ENCODE data around the gene CCDC159.

CCDC159 gene

DNA sequence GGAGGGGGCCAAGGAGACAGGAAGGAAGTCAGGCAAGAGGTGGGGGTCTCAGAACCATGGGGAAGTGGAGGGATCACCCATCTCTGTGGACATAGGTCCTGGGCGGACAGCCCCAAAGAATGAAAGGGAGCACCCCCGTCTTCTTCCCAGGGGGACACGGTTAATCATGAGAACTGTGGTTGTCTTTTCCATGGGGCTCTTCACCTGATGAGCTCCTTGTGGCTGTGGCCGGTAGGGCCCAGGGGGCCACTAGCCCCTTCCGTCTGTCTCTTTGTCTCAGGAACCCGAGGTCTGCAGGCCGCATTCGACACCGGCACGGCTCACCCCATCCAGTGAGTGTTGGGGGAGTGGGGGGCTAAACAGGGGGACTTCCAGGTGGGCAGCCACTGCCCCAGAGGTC is 17.6 kb downstream of the CCDC159 start:
- Histone ChIP-seq H3K27ac (no peak overlapping the region), H3K36me3 (peaks cover 84% of the 10 kb centered on the region), H3K4me1 (ENCODE audit: control insufficient read depth in 1 of 2, insufficient read depth in 1 of 2, low read depth in 1 of 2, low read length in 1 of 2) (peaks cover 3 to 7% of the 10 kb centered on the region in 2 experiments), H3K4me3 (ENCODE audit: low read depth in 1 of 2, low read length in 1 of 2) (no peak overlapping the region), H3K27me3 (no peaks in the 10 kb centered on the region), H3K9me3 (no peaks in the 10 kb centered on the region)
- TF ChIP-seq, protein P1, sequence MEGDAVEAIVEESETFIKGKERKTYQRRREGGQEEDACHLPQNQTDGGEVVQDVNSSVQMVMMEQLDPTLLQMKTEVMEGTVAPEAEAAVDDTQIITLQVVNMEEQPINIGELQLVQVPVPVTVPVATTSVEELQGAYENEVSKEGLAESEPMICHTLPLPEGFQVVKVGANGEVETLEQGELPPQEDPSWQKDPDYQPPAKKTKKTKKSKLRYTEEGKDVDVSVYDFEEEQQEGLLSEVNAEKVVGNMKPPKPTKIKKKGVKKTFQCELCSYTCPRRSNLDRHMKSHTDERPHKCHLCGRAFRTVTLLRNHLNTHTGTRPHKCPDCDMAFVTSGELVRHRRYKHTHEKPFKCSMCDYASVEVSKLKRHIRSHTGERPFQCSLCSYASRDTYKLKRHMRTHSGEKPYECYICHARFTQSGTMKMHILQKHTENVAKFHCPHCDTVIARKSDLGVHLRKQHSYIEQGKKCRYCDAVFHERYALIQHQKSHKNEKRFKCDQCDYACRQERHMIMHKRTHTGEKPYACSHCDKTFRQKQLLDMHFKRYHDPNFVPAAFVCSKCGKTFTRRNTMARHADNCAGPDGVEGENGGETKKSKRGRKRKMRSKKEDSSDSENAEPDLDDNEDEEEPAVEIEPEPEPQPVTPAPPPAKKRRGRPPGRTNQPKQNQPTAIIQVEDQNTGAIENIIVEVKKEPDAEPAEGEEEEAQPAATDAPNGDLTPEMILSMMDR (IDR thresholded peaks at IDR 0.05): no peak

- H3K27me3 ChIP-seq: no peaks in the 10 kb centered on the region
- H3K4me3 ChIP-seq (ENCODE audit: low read depth in 1 of 2, low read length in 1 of 2): no peak overlapping the region
- peaks cover 79% of the 10 kb centered on the region for H3K36me3 ChIP-seq
- TF ChIP-seq, protein P1 (IDR thresholded peaks at IDR 0.05): no peak
- no peak overlapping the region for H3K27ac ChIP-seq
- H3K9me3 ChIP-seq: no peaks in the 10 kb centered on the region
- H3K4me1 ChIP-seq (ENCODE audit: control insufficient read depth in 1 of 2, insufficient read depth in 1 of 2, low read depth in 1 of 2, low read length in 1 of 2): peaks cover 2 to 3% of the 10 kb centered on the region in 2 experiments
Measured at GRCh38 chr19:11364296-11364904, 18.1 kb downstream of the CCDC159 start.

DNA sequence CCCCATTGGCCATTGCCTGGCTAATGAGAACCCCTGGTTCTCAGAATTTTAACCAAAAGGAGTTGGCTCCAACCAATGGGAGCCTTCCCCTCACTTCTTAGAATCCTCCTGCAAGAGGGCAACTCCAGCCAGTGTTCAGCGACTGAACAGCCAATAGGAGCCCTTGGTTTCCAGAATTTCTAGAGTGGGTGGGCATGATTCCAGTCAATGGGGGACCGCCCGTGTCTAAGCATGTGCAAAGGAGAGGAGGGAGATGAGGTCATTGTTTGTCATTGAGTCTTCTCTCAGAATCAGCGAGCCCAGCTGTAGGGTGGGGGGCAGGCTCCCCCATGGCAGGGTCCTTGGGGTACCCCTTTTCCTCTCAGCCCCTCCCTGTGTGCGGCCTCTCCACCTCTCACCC is 18.6 kb downstream of the CCDC159 start:
- no peak overlapping the region for H3K4me3 ChIP-seq (ENCODE audit: low read depth in 1 of 2, low read length in 1 of 2)
- H3K36me3 ChIP-seq: peaks cover 74% of the 10 kb centered on the region

DNA sequence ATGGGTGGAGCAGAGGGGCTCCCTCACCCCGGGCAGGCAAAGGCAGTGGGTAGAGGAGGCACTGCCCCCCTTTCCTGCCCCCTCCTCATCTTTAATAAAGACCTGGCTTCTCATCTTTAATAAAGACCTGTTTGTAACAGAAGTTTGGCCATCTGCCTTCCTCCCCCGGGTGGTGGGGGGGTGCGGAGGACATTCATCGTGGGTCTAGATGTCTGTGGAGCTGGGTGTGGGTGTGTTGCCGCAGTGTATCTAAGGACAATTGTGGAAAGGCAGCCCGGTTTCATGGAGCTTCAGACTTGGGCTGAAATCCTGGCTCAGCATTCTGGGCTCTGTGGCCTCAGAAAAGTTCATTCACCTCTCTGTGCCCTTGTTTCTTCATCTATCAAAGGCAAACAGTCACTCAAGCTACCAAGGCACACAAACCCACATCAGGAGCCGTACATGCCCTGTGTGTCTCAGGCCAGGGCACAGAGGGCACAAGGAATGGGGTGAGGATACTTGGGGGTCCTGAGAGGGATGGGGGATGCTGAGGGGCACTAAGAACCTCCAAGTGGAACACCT is 19.3 kb downstream of the CCDC159 start:
- H3K27ac ChIP-seq: peak overlapping the region; percentile 31
- no peaks in the 10 kb centered on the region for H3K4me1 ChIP-seq (ENCODE audit: control insufficient read depth in 1 of 2, insufficient read depth in 1 of 2, low read depth in 1 of 2, low read length in 1 of 2)
- H3K4me3 ChIP-seq (ENCODE audit: low read depth in 1 of 2, low read length in 1 of 2): no peak overlapping the region
- no peaks in the 10 kb centered on the region for H3K9me3 ChIP-seq
- TF ChIP-seq, protein P1 (IDR thresholded peaks at IDR 0.05): no peak
- peaks cover 67% of the 10 kb centered on the region for H3K36me3 ChIP-seq
- H3K27me3 ChIP-seq: no peaks in the 10 kb centered on the region

More for the DNA sequence above, 18.6 kb downstream of the CCDC159 start:
- H3K9me3 ChIP-seq: no peaks in the 10 kb centered on the region
- TF ChIP-seq, protein P1 (IDR thresholded peaks at IDR 0.05): no peak
- H3K27me3 ChIP-seq: no peaks in the 10 kb centered on the region
- H3K4me1 ChIP-seq (ENCODE audit: control insufficient read depth in 1 of 2, insufficient read depth in 1 of 2, low read depth in 1 of 2, low read length in 1 of 2): no peaks in the 10 kb centered on the region
- no peak overlapping the region for H3K27ac ChIP-seq

DNA sequence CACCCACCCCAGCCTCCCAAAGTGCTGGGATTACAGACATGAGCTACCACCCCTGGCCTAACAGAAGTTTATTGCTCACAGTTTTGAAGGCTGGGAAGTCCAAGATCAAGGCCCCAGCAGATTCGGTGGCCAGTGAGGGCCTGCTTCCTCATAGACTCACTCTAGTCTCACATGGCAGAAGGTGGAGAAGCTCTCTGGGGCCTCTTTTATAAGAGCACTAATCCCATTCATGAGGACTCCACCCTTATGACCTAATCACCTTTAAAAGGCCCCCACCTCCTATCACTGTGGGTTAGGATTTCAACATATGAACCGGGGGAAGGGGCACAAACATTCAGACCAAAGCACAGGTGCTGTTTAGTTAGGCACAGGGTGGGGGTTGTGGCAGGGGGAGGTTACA is 21.2 kb downstream of the CCDC159 start:
- Histone ChIP-seq H3K4me3 (ENCODE audit: low read depth in 1 of 2, low read length in 1 of 2) (no peak overlapping the region), H3K4me1 (ENCODE audit: control insufficient read depth in 1 of 2, insufficient read depth in 1 of 2, low read depth in 1 of 2, low read length in 1 of 2) (no peaks in the 10 kb centered on the region), H3K27ac (no peak overlapping the region), H3K27me3 (no peaks in the 10 kb centered on the region), H3K9me3 (no peaks in the 10 kb centered on the region), H3K36me3 (peaks cover 48% of the 10 kb centered on the region)
- TF ChIP-seq, protein P1 (IDR thresholded peaks at IDR 0.05): no peak
